Esophagus squamous epithelium (tissue), 4 donors: Measurements from ENCODE around the gene GCFC2.

Experiments
- CTCF ChIP-seq, 6 experiments: fragments of 450-650 bp in 4 of 6; fragments of 200-600 bp in 2 of 6; sonication (generic) in 2 of 6; IDR thresholded peaks; one replicate each; pipeline ENCODE4 v1.5.1; 2016 to 2019; ENCODE audit warnings: antibody characterized with exemption in 6 of 6, mild to moderate bottlenecking in 4 of 6, moderate library complexity in 4 of 6
- POLR2A ChIP-seq, 4 donors: fragments of 450-650 bp; IDR thresholded peaks; one replicate each; pipeline ENCODE4 v1.6.1; 2017; ENCODE audit warnings: antibody characterized with exemption in 4 of 4, mild to moderate bottlenecking in 4 of 4, moderate library complexity in 3 of 4

GRCh38 chr2:75641587-75641986, 69.1 kb downstream of the GCFC2 start:
- TF ChIP-seq CTCF (IDR thresholded peaks at IDR 0.05): no peak
- no peak for TF ChIP-seq POLR2A (IDR thresholded peaks at IDR 0.05)
